Uterus (tissue), 2 donors: Measurements from ENCODE around the gene SETD3.

Source experiments
- CTCF ChIP-seq, 4 experiments: fragments of 200-600 bp in 2 of 4; fragments of 450-650 bp in 2 of 4; sonication (generic) in 2 of 4; IDR thresholded peaks; one replicate each; pipeline ENCODE4 v1.5.1; 2016 to 2019; ENCODE audit warnings: antibody characterized with exemption in 4 of 4, mild to moderate bottlenecking in 2 of 4, moderate library complexity in 1 of 4
- POLR2A ChIP-seq, 2 donors: fragments of 450-650 bp; IDR thresholded peaks; one replicate each; pipeline ENCODE4 v1.6.1; 2016; ENCODE audit warnings: antibody characterized with exemption in 2 of 2, mild to moderate bottlenecking in 1 of 2, moderate library complexity in 1 of 2

GRCh38 chr14:99389174-99389826 is 91.4 kb downstream of the SETD3 start:
- no peak for TF ChIP-seq POLR2A (IDR thresholded peaks at IDR 0.05)
- TF ChIP-seq CTCF (IDR thresholded peaks at IDR 0.05): peak; percentile 19 to 51 (median 33)
